Ovary (tissue), 3 donors: ENCODE measurements around the gene WDR90.

Experiments used
- CTCF ChIP-seq, 3 donors: fragments of 450-650 bp in 2 of 3; fragments of 200-600 bp in 1 of 3; IDR thresholded peaks; one replicate each; pipeline versions ENCODE4 v1.5.1 to v1.8.0; 2016 to 2022; ENCODE audit warnings: antibody characterized with exemption in 3 of 3, mild to moderate bottlenecking in 1 of 3
- EP300 ChIP-seq: sonication (generic); formaldehyde crosslinking; IDR thresholded peaks from one replicate; pipeline ENCODE4 v1.6.1; 2017; ENCODE audit warnings: antibody characterized with exemption
- POLR2A ChIP-seq: fragments of 450-650 bp; IDR thresholded peaks from one replicate; pipeline ENCODE4 v1.6.1; 2017; ENCODE audit warnings: antibody characterized with exemption, mild to moderate bottlenecking, moderate library complexity
- donor health status: DM: no; HTN: no; CAD: no.

DNA sequence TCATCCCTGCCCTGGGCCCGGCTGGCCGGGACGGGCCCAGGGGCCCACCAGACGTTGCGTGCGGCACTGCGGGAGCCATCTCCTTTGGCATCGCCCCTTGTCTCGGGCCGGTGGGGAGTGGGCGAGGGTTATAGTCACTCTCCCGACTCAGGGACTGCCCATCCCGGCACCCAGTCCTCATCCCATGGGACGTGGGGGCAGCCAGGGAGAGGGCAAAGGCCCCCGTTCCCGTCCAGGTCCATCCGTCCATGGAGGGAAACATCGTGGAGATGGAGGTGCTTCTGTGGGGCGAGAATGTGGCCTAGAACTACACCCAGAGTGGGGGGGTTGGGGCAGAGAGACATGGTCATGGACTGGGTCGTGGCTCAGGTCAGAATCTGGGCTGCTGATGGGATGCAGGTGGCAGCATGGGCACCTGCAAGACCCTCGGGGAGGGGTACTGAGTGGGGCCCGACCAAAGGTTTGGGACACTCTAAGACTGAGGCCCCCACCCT is 2.4 kb upstream of the WDR90 start:
- TF ChIP-seq POLR2A (no peak), CTCF (IDR thresholded peaks at IDR 0.05) (no peak), EP300 (no peak)
